NCI-H446 (cell line): ENCODE data around the gene GAB1.

Source experiments
- DNase-seq, 2 experiments: peaks; one replicate each; lab custom pipeline; 2025; lab: John Stamatoyannopoulos, UW

The GAB1 gene

GRCh38 chr4:143417679-143418403, 81.2 kb downstream of the GAB1 start:
- DNase-seq = no peak

- DNase-seq = no peak
These were observed 83.6 kb downstream of the GAB1 start for GRCh38 chr4:143420227-143420626.

GRCh38 chr4:143421609-143422008, 84.9 kb downstream of the GAB1 start:
- DNase-seq = no peak

- DNase-seq = no peak
These were observed 87.6 kb downstream of the GAB1 start for GRCh38 chr4:143424276-143424675.

- no peak for DNase-seq
These were observed 95.0 kb downstream of the GAB1 start for GRCh38 chr4:143431526-143432257.

GRCh38 chr4:143432258-143432591, 95.5 kb downstream of the GAB1 start:
- DNase-seq = no peak

GRCh38 chr4:143433231-143433630, 96.6 kb downstream of the GAB1 start:
- DNase-seq = no peak

GRCh38 chr4:143435955-143436354, 99.3 kb downstream of the GAB1 start:
- no peak for DNase-seq

GRCh38 chr4:143437476-143437875, 100.8 kb downstream of the GAB1 start:
- no peak for DNase-seq

GRCh38 chr4:143437937-143438336, 101.3 kb downstream of the GAB1 start:
- no peak for DNase-seq

- no peak for DNase-seq
These were observed 102.0 kb downstream of the GAB1 start for GRCh38 chr4:143438710-143439109.

- DNase-seq = no peak
These were observed 104.4 kb downstream of the GAB1 start for GRCh38 chr4:143441109-143441508.

GRCh38 chr4:143441678-143442077, 105.0 kb downstream of the GAB1 start:
- DNase-seq = no peak

- no peak for DNase-seq
These were observed 107.1 kb downstream of the GAB1 start for GRCh38 chr4:143443728-143444127.

GRCh38 chr4:143451186-143451585, 114.5 kb downstream of the GAB1 start:
- no peak for DNase-seq

GRCh38 chr4:143455211-143455610, 118.5 kb downstream of the GAB1 start:
- no peak for DNase-seq

GRCh38 chr4:143458966-143459365, 122.3 kb downstream of the GAB1 start:
- DNase-seq = no peak

- DNase-seq = no peak
These were observed 136.9 kb downstream of the GAB1 start for GRCh38 chr4:143473334-143474126.

- no peak for DNase-seq
These were observed 140.8 kb downstream of the GAB1 start for GRCh38 chr4:143477487-143477886.

- no peak for DNase-seq
These were observed 144.7 kb downstream of the GAB1 start for GRCh38 chr4:143481361-143481760.

GRCh38 chr4:143482840-143483239, 146.2 kb downstream of the GAB1 start:
- peak in 1 of 2 experiments; percentile 68 for DNase-seq

- DNase-seq = no peak
These were observed 149.6 kb downstream of the GAB1 start for GRCh38 chr4:143486314-143486713.

GRCh38 chr4:143488687-143489086, 152.0 kb downstream of the GAB1 start:
- DNase-seq = no peak
